Neural progenitor cell (in vitro differentiated cells): Measurements from ENCODE around the gene ACTR3. TPM values are rescaled to one million over a fixed set of nuclear protein-coding genes. Genes with fewer than 3 reads are reported as not detected.

ENCODE experiments used
- DNase-seq: peaks from one replicate; pipeline ENCODE4 v3.0.0-alpha.2; 2016; ENCODE audit warnings: low spot score
- H2AFZ ChIP-seq: fragments of 200-600 bp; sonication (generic); replicated peaks from 2 replicates; pipeline ENCODE4 v1.6.1; 2016; ENCODE audit warnings: antibody characterized with exemption
- H3F3A ChIP-seq: fragments of 200-600 bp; sonication (generic); 2 replicates; pipeline ENCODE4 v1.6.1; 2016; ENCODE audit warnings: antibody characterized with exemption, low read depth
- H3K27ac ChIP-seq: fragments of 200-600 bp; sonication (generic); 2 replicates; pipeline ENCODE4 v1.5.1; 2016; ENCODE audit warnings: mild to moderate bottlenecking
- H3K27me3 ChIP-seq: fragments of 200-600 bp; sonication (generic); 2 replicates; pipeline ENCODE4 v1.6.1; 2016; ENCODE audit warnings: mild to moderate bottlenecking, moderate library complexity
- H3K36me3 ChIP-seq: fragments of 200-600 bp; sonication (generic); 2 replicates; pipeline ENCODE4 v1.5.1; 2016
- H3K4me1 ChIP-seq: fragments of 200-600 bp; sonication (generic); 2 replicates; pipeline ENCODE4 v1.6.1; 2016; ENCODE audit warnings: mixed run types
- H3K4me2 ChIP-seq: fragments of 200-600 bp; sonication (generic); 2 replicates; pipeline ENCODE4 v1.6.1; 2016
- H3K4me3 ChIP-seq: fragments of 200-600 bp; sonication (generic); 2 replicates; pipeline ENCODE4 v1.5.1; 2016
- H3K79me2 ChIP-seq: fragments of 200-600 bp; sonication (generic); 2 replicates; pipeline ENCODE4 v1.6.1; 2016; ENCODE audit warnings: low read depth
- H3K9ac ChIP-seq: fragments of 200-600 bp; sonication (generic); 2 replicates; pipeline ENCODE4 v1.6.1; 2016
- H3K9me3 ChIP-seq: fragments of 200-600 bp; sonication (generic); 2 replicates; pipeline ENCODE4 v1.5.1; 2016; ENCODE audit warnings: low read depth
- H4K20me1 ChIP-seq: fragments of 200-600 bp; sonication (generic); 2 replicates; pipeline ENCODE4 v1.6.1; 2016; ENCODE audit warnings: low read depth
- H3K27ac Mint-ChIP-seq: 3 replicates; pipeline ENCODE4 v1.8.0; 2021; ENCODE audit warnings: mixed read lengths
- H3K27me3 Mint-ChIP-seq: 2 replicates; pipeline ENCODE4 v1.8.0; 2022; ENCODE audit warnings: low read depth, mild to moderate bottlenecking, inconsistent platforms, moderate library complexity, mixed read lengths; ENCODE audit not compliant: insufficient read depth
- H3K36me3 Mint-ChIP-seq: 3 replicates; pipeline ENCODE4 v1.8.0; 2021; ENCODE audit warnings: mixed read lengths
- H3K4me1 Mint-ChIP-seq: 3 replicates; pipeline ENCODE4 v1.8.0; 2021; ENCODE audit warnings: mixed read lengths
- H3K4me3 Mint-ChIP-seq: 3 replicates; pipeline ENCODE4 v1.8.0; 2021; ENCODE audit warnings: mild to moderate bottlenecking, moderate library complexity, mixed read lengths
- H3K9me3 Mint-ChIP-seq: 3 replicates; pipeline ENCODE4 v1.8.0; 2020; ENCODE audit warnings: mixed read lengths
- EZH2 ChIP-seq: fragments of 200-600 bp; sonication (generic); IDR thresholded peaks from 2 replicates; pipeline ENCODE4 v1.6.1; 2017; ENCODE audit warnings: antibody characterized with exemption, mild to moderate bottlenecking, moderate library complexity
- EZH2phosphoT487 ChIP-seq: fragments of 200-600 bp; sonication (generic); IDR thresholded peaks from 2 replicates; pipeline ENCODE4 v1.6.1; 2017; ENCODE audit warnings: antibody characterized with exemption
- total RNA-seq: library from RNA; depleted of rRNA; stranded (reverse); fragments of >200 nt; gene quantifications from 2 replicates; pipeline ENCODE4 v1.2.3, GENCODE V29; 2015; ENCODE audit warnings: low replicate concordance
- TF ChIP-seq, protein P1 (sequence below): fragments of 200-600 bp; sonication (generic); IDR thresholded peaks from 2 replicates; pipeline ENCODE4 v1.5.1; 2017; ENCODE audit warnings: antibody characterized with exemption, mild to moderate bottlenecking

The ACTR3 gene
- total RNA-seq, 1 donor from 2014 or later = 175 TPM

DNA sequence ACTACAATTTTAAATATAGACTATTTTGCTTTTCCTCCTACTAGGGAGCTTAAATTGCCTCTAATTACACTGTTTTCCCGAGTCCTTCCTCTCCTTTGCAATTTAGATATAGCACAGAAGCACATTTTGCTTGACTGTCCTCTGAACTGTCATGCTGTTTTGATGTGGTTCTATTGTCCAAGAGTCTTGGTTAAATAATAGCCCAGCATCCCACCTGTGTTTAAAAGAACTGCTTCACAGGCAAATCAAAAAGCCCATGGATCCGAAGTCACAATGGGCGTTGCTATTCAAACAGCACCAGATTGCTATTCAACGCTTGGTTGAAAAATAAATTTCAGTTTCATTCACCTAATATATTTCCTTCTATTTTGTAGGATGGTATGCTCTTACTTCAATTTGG, 22.3 kb upstream of the ACTR3 start:
- Mint-ChIP-seq H3K9me3 (no peaks in the 10 kb centered on the region), H3K4me3 (no peak overlapping the region), H3K27me3 (no peaks in the 10 kb centered on the region), H3K27ac (no peak overlapping the region), H3K36me3 (no peaks in the 10 kb centered on the region), H3K4me1 (peaks cover 15% of the 10 kb centered on the region)
- H3K4me1 ChIP-seq = peaks cover 12% of the 10 kb centered on the region
- no peak for TF ChIP-seq EZH2
- TF ChIP-seq, protein P1, sequence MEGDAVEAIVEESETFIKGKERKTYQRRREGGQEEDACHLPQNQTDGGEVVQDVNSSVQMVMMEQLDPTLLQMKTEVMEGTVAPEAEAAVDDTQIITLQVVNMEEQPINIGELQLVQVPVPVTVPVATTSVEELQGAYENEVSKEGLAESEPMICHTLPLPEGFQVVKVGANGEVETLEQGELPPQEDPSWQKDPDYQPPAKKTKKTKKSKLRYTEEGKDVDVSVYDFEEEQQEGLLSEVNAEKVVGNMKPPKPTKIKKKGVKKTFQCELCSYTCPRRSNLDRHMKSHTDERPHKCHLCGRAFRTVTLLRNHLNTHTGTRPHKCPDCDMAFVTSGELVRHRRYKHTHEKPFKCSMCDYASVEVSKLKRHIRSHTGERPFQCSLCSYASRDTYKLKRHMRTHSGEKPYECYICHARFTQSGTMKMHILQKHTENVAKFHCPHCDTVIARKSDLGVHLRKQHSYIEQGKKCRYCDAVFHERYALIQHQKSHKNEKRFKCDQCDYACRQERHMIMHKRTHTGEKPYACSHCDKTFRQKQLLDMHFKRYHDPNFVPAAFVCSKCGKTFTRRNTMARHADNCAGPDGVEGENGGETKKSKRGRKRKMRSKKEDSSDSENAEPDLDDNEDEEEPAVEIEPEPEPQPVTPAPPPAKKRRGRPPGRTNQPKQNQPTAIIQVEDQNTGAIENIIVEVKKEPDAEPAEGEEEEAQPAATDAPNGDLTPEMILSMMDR = no peak
- H3K4me2 ChIP-seq = peak overlapping the region; percentile 37
- H3F3A ChIP-seq = no peaks in the 10 kb centered on the region
- H3K4me3 ChIP-seq = no peak overlapping the region
- no peaks in the 10 kb centered on the region for H3K27me3 ChIP-seq
- H2AFZ ChIP-seq = no peak overlapping the region
- no peaks in the 10 kb centered on the region for H3K9me3 ChIP-seq
- H3K79me2 ChIP-seq = no peaks in the 10 kb centered on the region
- no peaks in the 10 kb centered on the region for H4K20me1 ChIP-seq
- no peaks in the 10 kb centered on the region for H3K36me3 ChIP-seq
- no peak overlapping the region for H3K27ac ChIP-seq
- peak; percentile 29 for DNase-seq
- no peak overlapping the region for H3K9ac ChIP-seq

DNA sequence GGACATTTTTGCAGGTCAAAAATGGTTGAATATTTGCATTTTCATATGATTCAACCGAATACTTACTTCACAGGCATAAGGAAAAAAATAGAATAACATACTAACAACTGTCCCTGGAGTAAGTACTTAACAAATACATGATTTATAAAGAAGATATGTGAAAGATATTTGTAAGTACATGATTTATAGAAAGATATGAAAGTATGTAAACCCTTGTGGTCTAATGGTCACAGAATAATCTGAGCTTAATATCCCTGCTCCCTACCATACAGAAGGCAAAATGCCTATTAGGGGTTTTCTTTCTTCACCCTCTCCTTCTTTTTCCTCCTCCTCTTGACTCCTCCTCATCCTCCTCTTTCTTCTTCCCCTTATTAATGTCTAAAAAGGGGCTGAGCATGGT, 20.6 kb upstream of the ACTR3 start:
- H3K4me1 ChIP-seq = peaks cover 12% of the 10 kb centered on the region
- H3K79me2 ChIP-seq = no peaks in the 10 kb centered on the region
- H3K27me3 Mint-ChIP-seq = no peaks in the 10 kb centered on the region
- H3K36me3 ChIP-seq = no peaks in the 10 kb centered on the region
- H3F3A ChIP-seq = no peaks in the 10 kb centered on the region
- no peak for TF ChIP-seq EZH2
- TF ChIP-seq EZH2phosphoT487 = no peak
- TF ChIP-seq, protein P1 = no peak
- H3K9ac ChIP-seq = no peak overlapping the region
- H3K4me3 ChIP-seq = no peak overlapping the region
- DNase-seq = no peak
- peaks cover 8% of the 10 kb centered on the region for H3K36me3 Mint-ChIP-seq
- H3K4me2 ChIP-seq = no peak overlapping the region
- H3K9me3 ChIP-seq = no peaks in the 10 kb centered on the region
- no peaks in the 10 kb centered on the region for H4K20me1 ChIP-seq
- no peak overlapping the region for H2AFZ ChIP-seq
- peaks cover 18% of the 10 kb centered on the region for H3K4me1 Mint-ChIP-seq
- H3K27me3 ChIP-seq = no peaks in the 10 kb centered on the region
- no peak overlapping the region for H3K4me3 Mint-ChIP-seq
- peaks cover 3% of the 10 kb centered on the region for H3K9me3 Mint-ChIP-seq
- H3K27ac ChIP-seq = no peak overlapping the region
- H3K27ac Mint-ChIP-seq = no peak overlapping the region

DNA sequence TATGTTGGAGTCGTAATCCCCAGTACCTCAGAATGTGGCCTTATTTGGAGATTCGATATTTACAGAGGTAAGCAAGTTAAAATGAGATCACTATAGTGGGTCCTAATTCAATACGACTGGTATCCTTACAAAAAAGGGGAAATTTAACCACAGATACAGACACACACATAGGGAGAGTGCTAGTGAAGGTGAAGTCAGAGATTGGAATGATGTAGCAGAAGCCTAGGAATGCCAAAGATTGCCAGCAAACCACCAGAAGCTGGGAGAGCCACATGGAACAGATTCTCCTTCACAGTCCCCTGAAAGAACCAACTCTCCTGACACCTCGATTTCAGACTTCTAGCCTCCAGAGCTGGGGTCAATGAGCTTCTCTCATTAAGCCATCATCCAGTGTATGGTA, 17.7 kb upstream of the ACTR3 start:
- peaks cover 11% of the 10 kb centered on the region for H3K4me1 ChIP-seq
- no peak overlapping the region for H2AFZ ChIP-seq
- no peak overlapping the region for H3K27ac ChIP-seq
- no peak overlapping the region for H3K9ac ChIP-seq
- no peaks in the 10 kb centered on the region for H3F3A ChIP-seq
- no peak for DNase-seq
- no peaks in the 10 kb centered on the region for H3K27me3 ChIP-seq
- no peaks in the 10 kb centered on the region for H3K27me3 Mint-ChIP-seq
- H3K36me3 Mint-ChIP-seq = peaks cover 8% of the 10 kb centered on the region
- H4K20me1 ChIP-seq = no peaks in the 10 kb centered on the region
- no peak overlapping the region for H3K4me2 ChIP-seq
- peak overlapping the region; percentile 4 for H3K27ac Mint-ChIP-seq
- no peak overlapping the region for H3K4me3 Mint-ChIP-seq
- TF ChIP-seq, protein P1 = no peak
- TF ChIP-seq EZH2phosphoT487 (no peak), EZH2 (no peak)
- no peaks in the 10 kb centered on the region for H3K79me2 ChIP-seq
- peaks cover 3% of the 10 kb centered on the region for H3K9me3 Mint-ChIP-seq
- no peaks in the 10 kb centered on the region for H3K36me3 ChIP-seq
- H3K4me3 ChIP-seq = no peak overlapping the region
- H3K4me1 Mint-ChIP-seq = peaks cover 16% of the 10 kb centered on the region
- H3K9me3 ChIP-seq = no peaks in the 10 kb centered on the region
